Fibroblast of lung (primary cell): ENCODE results near the gene CDH4.

Source experiments
- EZH2 ChIP-seq: IDR thresholded peaks from 2 replicates; pipeline ENCODE4 v1.5.1; 2012; ENCODE audit warnings: low read length, control low read depth, mild to moderate bottlenecking; ENCODE audit errors: missing control alignments
- TF ChIP-seq, protein P1 (sequence below), 2 donors: IDR thresholded peaks in 1 of 2; conservative IDR thresholded peaks in 1 of 2; 1 replicate in 1 of 2; 2 replicates in 1 of 2; pipeline ENCODE4 v1.5.1; 2011 to 2012; ENCODE audit warnings: low read length in 2 of 2, control low read depth in 1 of 2, inconsistent platforms in 1 of 2, low read depth in 1 of 2, mild to moderate bottlenecking in 1 of 2

DNA sequence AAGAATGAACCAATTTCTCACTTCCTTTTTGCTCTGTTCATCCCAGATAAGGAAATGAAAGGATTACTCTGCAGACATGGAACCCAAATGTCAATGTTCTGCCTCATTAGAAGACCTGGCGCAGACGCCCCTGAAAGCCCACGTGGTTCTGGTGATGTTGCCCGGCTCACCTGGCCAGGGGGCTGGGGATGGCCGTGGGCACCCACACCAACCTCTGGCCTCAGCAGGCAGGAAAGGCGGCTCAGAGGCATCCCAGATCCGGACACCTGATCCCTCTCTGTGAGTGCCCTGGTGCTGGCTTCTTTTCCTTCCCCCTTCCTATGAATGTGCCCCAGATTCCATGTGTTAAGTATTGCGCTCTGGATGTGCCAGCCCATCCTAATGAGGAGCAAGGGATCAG, 33.6 kb downstream of the CDH4 start:
- TF ChIP-seq, protein P1, sequence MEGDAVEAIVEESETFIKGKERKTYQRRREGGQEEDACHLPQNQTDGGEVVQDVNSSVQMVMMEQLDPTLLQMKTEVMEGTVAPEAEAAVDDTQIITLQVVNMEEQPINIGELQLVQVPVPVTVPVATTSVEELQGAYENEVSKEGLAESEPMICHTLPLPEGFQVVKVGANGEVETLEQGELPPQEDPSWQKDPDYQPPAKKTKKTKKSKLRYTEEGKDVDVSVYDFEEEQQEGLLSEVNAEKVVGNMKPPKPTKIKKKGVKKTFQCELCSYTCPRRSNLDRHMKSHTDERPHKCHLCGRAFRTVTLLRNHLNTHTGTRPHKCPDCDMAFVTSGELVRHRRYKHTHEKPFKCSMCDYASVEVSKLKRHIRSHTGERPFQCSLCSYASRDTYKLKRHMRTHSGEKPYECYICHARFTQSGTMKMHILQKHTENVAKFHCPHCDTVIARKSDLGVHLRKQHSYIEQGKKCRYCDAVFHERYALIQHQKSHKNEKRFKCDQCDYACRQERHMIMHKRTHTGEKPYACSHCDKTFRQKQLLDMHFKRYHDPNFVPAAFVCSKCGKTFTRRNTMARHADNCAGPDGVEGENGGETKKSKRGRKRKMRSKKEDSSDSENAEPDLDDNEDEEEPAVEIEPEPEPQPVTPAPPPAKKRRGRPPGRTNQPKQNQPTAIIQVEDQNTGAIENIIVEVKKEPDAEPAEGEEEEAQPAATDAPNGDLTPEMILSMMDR (conservative IDR thresholded peaks at IDR 0.05 in 1 of 2, IDR thresholded peaks at IDR 0.05 in 1 of 2; ENCODE audit: low read depth in 1 of 2, low read length in 2 of 2): no peak
- TF ChIP-seq EZH2: no peak
